IPS-18a (cell line): ENCODE data around the gene NANOGP8.

Source experiments
- H3K27ac ChIP-seq: one replicate; pipeline ENCODE4 v1.5.1; 2013; ENCODE audit warnings: low read length
- H3K27me3 ChIP-seq: one replicate; pipeline ENCODE4 v1.6.1; 2013; ENCODE audit warnings: mild to moderate bottlenecking, low read length; ENCODE audit not compliant: control insufficient read depth, insufficient read depth
- H3K36me3 ChIP-seq: one replicate; pipeline ENCODE4 v1.6.1; 2013; ENCODE audit warnings: low read depth, low read length; ENCODE audit not compliant: control insufficient read depth
- H3K4me1 ChIP-seq: one replicate; pipeline ENCODE4 v1.6.1; 2013; ENCODE audit warnings: low read depth, low read length; ENCODE audit not compliant: control insufficient read depth
- H3K4me3 ChIP-seq: one replicate; pipeline ENCODE4 v1.5.1; 2013; ENCODE audit warnings: low read length
- H3K9ac ChIP-seq: one replicate; pipeline ENCODE4 v1.6.1; 2013; ENCODE audit warnings: mild to moderate bottlenecking, low read length, moderate library complexity
- H3K9me3 ChIP-seq: one replicate; pipeline ENCODE4 v1.6.1; 2013; ENCODE audit warnings: low read depth, low read length; ENCODE audit not compliant: control insufficient read depth

Gene NANOGP8

DNA sequence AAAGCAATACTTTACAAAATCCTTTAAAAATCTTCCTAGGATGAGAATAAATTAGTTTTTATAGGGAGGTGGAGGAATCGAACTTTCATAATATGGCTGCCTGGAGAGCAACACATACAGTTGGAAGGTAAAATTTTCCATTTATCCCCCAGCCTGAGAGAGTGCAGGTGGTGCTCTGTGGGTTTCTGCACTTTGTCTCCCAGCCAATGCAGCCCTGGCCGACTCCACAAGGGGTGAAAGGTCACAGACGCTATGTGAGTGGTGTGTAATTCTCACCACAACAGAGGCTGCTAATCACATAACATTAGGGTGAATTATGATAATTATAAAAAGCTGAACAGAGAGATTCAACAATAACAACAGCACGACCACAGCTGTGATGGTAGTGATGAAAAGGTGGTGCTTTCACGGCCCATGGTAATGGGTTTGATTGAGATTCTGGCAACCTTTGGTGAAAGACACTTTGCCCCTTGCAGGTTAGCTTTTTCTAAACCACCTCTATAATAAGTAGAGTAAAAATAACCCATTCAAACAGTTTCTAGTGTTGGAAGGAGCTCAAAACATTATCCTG, 30.1 kb upstream of the NANOGP8 start:
- Histone ChIP-seq H3K9ac (no peak overlapping the region), H3K4me3 (no peak overlapping the region), H3K27ac (no peak overlapping the region)

DNA sequence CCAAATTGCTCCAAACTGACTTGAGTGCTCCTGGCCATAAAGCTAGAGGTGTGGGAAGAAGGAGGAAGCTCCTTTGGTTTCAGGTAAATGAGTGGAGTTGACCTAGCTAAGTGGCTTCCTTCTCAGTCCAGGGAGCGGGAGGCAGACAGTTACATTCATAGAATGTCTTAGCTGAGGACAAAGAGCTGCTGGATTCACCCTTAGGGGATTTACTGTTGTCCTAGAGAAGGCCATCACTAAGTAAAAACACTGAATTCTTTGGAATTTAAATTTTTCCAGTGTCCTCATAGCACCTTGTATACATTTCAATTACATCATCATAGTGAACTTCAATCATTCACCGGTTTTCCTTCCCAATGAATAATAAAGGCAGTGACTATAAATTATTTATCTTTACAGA, 27.3 kb upstream of the NANOGP8 start:
- H3K27me3 ChIP-seq = no peaks in the 10 kb centered on the region
- H3K4me3 ChIP-seq = no peak overlapping the region
- H3K4me1 ChIP-seq = peaks cover 6% of the 10 kb centered on the region
- no peaks in the 10 kb centered on the region for H3K9me3 ChIP-seq
- no peak overlapping the region for H3K27ac ChIP-seq
- H3K9ac ChIP-seq = no peak overlapping the region
- H3K36me3 ChIP-seq = no peaks in the 10 kb centered on the region

More for the DNA sequence above, 30.1 kb upstream of the NANOGP8 start:
- Histone ChIP-seq H3K4me1 (peaks cover 15% of the 10 kb centered on the region), H3K9me3 (no peaks in the 10 kb centered on the region), H3K36me3 (no peaks in the 10 kb centered on the region), H3K27me3 (no peaks in the 10 kb centered on the region)

DNA sequence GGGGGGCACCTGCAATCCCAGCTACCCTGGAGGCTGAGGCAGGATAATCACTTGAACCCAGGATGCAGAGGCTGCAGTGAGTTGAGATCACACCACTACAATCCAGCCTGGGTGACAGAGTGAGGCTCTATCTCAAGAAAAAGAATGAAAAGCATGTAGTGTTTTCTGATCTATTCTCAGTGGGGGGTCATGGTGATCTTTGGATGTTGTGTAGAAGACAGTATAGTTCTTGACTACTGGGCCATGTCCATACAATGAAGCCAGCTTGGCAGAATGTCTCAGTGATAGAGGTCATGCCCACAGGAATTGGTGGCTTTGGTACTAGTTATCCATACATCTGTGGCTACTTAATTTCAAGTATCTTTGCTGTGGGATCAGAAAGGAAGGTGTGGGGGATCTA, 26.8 kb upstream of the NANOGP8 start:
- Histone ChIP-seq H3K4me3 (no peak overlapping the region), H3K4me1 (peaks cover 1% of the 10 kb centered on the region), H3K9ac (no peak overlapping the region), H3K27ac (no peak overlapping the region), H3K9me3 (no peaks in the 10 kb centered on the region), H3K36me3 (no peaks in the 10 kb centered on the region), H3K27me3 (no peaks in the 10 kb centered on the region)

DNA sequence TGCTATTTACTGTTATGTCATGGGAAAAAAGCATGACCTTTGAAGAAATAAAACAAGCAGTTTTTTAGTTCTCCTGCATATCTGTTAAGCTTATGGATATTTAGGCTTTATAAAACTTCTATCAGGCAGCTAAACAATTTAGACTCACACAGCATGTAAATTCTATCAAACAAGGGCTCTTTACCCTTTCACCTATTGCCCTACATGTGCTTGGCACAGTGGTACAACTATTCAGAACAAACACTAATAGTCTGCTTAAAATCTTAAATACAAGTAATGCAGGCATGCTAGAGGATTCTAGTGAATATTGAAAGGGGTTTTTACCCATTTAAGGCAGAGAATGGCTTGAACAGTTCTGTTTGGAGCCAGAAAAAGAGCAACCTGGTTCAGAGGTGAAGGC, 23.4 kb upstream of the NANOGP8 start:
- no peaks in the 10 kb centered on the region for H3K4me1 ChIP-seq
- H3K4me3 ChIP-seq = no peak overlapping the region
- H3K9ac ChIP-seq = no peak overlapping the region
- H3K36me3 ChIP-seq = no peaks in the 10 kb centered on the region
- H3K27me3 ChIP-seq = no peaks in the 10 kb centered on the region
- no peaks in the 10 kb centered on the region for H3K9me3 ChIP-seq
- no peak overlapping the region for H3K27ac ChIP-seq

DNA sequence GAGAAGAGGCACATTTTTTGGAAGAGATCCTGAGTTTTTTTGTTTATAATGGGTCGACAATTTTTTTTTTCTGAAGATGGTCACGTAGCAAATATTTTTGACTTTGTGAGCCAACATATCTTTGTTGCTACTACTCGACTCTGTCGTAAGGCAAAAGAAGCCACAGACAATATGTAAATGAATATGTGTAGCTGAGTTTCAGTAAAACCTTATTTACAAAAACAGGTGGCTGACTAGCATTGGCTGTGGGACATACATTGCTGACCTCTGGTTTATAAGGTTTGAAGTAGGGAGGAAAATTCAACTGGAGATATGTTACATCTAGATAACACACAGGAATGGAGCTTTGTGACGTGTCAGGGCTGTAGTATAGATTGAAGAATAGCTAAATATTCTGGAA, 22.5 kb upstream of the NANOGP8 start:
- Histone ChIP-seq H3K27ac (no peak overlapping the region), H3K9ac (no peak overlapping the region), H3K27me3 (no peaks in the 10 kb centered on the region), H3K9me3 (no peaks in the 10 kb centered on the region), H3K4me1 (no peaks in the 10 kb centered on the region), H3K36me3 (no peaks in the 10 kb centered on the region), H3K4me3 (no peak overlapping the region)

DNA sequence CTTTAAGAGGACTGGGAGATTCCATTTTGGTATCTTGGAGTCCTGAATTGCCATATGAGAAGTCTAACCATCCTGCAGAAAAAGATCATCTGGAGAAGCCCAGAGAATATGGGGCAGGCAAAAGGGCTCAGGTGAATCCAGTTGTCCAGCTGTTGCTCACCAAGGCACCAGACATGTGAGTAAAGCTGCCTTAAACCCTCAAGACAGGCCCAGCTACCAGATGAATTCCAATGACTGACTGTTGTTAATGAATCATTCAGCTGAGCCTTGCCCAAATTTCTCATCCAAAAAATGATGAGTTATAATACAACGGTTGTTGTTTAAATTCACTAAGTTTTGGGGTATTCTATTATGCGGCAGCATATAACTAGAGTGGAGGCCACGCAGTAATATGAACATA, 22.0 kb upstream of the NANOGP8 start:
- H3K9me3 ChIP-seq = no peaks in the 10 kb centered on the region
- H3K27me3 ChIP-seq = no peaks in the 10 kb centered on the region
- no peak overlapping the region for H3K4me3 ChIP-seq
- H3K27ac ChIP-seq = no peak overlapping the region
- no peaks in the 10 kb centered on the region for H3K4me1 ChIP-seq
- no peak overlapping the region for H3K9ac ChIP-seq
- no peaks in the 10 kb centered on the region for H3K36me3 ChIP-seq

DNA sequence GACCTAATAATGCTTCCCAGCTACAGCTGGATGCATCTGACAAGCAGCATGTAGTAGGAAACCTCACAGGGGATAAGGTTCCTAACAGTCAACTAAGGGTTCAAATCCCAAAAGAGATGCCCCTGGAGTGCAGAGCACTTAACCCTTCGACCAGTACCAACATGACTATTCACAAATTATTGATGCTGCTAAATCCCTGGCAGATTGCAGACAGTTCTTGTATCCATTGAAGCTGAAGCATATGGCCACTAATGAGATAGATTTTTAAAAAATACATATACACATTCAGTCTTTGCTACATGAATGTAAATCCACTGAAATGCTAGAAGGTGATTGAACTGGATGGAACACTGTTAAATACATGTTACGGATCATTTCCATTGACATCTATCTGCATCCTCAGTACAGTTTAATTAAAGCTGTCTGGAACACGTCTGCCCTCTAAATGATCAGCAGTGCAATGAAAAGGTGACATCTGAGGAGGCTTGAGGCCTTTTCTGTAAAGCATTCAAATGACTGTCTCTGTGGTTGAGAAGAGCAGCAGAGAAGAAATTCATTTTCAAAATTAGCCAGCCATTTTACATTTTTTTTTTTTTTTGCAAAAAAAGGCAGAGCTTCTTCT, 19.5 kb upstream of the NANOGP8 start:
- no peaks in the 10 kb centered on the region for H3K9me3 ChIP-seq
- no peaks in the 10 kb centered on the region for H3K27me3 ChIP-seq
- no peaks in the 10 kb centered on the region for H3K4me1 ChIP-seq
- no peak overlapping the region for H3K27ac ChIP-seq
- no peak overlapping the region for H3K9ac ChIP-seq
- H3K4me3 ChIP-seq = no peak overlapping the region
- no peaks in the 10 kb centered on the region for H3K36me3 ChIP-seq

DNA sequence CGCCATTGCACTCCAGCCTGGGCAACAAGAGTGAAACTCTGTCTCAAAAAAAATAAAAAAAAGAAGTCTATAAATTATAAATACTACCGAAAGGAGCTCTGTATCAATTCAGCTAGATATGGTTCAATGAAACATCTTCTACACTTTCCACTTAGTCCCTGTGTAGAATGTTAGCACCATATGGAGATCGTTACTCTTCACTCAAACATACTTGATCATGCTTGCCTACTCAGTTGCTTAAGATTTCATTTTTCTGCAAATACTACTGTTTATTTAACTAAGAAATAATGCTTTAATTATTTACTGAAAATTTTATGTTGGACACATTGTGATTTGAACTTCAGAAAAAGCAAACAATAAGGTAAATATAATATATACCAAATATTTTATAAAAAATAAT, 17.1 kb upstream of the NANOGP8 start:
- Histone ChIP-seq H3K4me3 (no peak overlapping the region), H3K27ac (no peak overlapping the region), H3K9me3 (no peaks in the 10 kb centered on the region), H3K27me3 (no peaks in the 10 kb centered on the region), H3K9ac (no peak overlapping the region), H3K36me3 (no peaks in the 10 kb centered on the region), H3K4me1 (no peaks in the 10 kb centered on the region)

DNA sequence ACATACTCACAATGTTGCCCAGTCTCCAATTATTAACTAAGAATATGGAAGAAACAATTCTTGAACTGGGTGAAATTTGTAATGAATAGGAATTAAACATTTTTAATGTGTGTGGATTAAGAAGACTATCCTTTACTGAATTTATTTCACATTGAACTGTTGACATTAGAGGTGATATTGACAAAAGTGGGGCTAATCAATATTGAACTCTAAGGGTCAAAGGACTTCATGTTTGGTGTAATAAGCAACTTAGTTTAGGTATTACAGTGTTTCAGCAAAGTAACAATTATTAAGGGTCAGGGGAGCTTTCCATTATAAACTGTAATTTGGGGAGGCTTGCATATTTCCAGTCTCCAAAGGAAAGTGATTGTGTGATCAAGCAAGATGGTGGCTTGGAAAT, 16.2 kb upstream of the NANOGP8 start:
- Histone ChIP-seq H3K36me3 (no peaks in the 10 kb centered on the region), H3K9ac (no peak overlapping the region), H3K9me3 (no peaks in the 10 kb centered on the region), H3K27ac (no peak overlapping the region), H3K4me3 (no peak overlapping the region), H3K4me1 (no peaks in the 10 kb centered on the region), H3K27me3 (no peaks in the 10 kb centered on the region)

DNA sequence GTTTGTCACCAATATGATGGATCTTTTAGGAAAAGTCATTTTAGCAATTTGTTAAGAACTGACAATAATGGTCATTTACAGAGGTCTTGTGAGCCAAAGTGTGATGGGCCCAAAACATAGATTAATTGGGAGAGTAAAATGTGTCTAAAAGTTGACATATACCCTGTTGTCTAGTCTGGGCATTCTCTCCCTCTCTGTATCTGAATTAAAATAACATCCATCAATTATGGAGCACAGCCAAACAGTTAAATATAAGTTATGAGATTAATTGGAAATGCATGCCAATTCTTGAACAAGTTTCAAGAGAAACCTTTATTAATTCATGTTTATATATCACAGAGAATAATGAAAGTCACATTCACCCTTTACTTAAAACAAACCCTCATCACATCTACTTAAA, 13.6 kb upstream of the NANOGP8 start:
- Histone ChIP-seq H3K36me3 (no peaks in the 10 kb centered on the region), H3K9me3 (no peaks in the 10 kb centered on the region), H3K4me1 (no peaks in the 10 kb centered on the region), H3K4me3 (no peak overlapping the region), H3K9ac (no peak overlapping the region), H3K27me3 (no peaks in the 10 kb centered on the region), H3K27ac (no peak overlapping the region)

DNA sequence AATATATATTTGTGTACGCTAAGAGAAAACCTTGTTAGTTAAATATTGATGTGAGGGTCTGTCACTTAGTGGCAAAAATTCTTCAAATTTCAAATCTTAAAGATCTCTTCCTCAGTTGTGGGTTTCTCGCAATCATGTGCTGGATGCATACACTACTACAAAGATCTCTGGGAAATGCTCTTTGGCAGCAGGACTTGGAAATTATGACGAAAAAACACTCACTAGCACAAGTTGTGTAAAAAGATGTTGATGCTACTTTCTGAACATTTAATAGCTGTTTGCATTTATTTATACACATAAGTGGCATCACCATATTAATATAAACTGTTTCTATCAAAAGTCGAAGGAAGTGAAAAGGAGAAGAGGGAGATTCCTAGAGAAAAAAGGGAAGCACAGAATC, 10.8 kb upstream of the NANOGP8 start:
- Histone ChIP-seq H3K9ac (no peak overlapping the region), H3K27me3 (no peaks in the 10 kb centered on the region), H3K4me1 (no peaks in the 10 kb centered on the region), H3K27ac (no peak overlapping the region), H3K36me3 (no peaks in the 10 kb centered on the region), H3K4me3 (no peak overlapping the region), H3K9me3 (no peaks in the 10 kb centered on the region)

DNA sequence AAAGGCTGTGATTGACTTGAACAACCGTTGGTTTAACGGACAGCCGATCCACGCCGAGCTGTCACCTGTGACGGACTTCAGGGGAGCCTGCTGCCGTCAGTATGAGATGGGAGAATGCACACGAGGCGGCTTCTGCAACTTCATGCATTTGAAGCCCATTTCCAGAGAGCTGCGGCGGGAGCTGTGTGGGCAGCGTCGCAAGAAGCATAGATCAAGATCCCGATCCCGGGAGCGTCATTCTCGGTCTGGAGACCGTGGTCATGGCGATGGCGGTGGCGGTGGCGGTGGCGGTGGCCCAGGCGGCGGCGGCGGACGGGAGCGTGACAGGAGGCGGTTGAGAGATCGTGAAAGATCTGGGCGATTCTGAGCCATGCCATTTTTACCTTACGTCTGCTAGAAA, 7.8 kb upstream of the NANOGP8 start:
- Histone ChIP-seq H3K27me3 (no peaks in the 10 kb centered on the region), H3K9ac (no peak overlapping the region), H3K36me3 (no peaks in the 10 kb centered on the region), H3K4me3 (no peak overlapping the region), H3K4me1 (peaks cover 2% of the 10 kb centered on the region), H3K9me3 (no peaks in the 10 kb centered on the region), H3K27ac (no peak overlapping the region)
